ENCODE data around the gene ZBTB20.

GRCh38 chr3:114444216-114444615 is 702.9 kb downstream of the ZBTB20 start:
- TF ChIP-seq RAD21 (IDR thresholded peaks at IDR 0.05) = no peak
- no peak for TF ChIP-seq CTCF (IDR thresholded peaks at IDR 0.05; ENCODE audit: low read depth, low read length, missing input control)
- TF ChIP-seq SP1 (IDR thresholded peaks at IDR 0.05) = no peak
- TF ChIP-seq JUND (IDR thresholded peaks at IDR 0.05) = no peak
- TF ChIP-seq REST (IDR thresholded peaks at IDR 0.05) = no peak
- TF ChIP-seq TAF1 (conservative IDR thresholded peaks at IDR 0.05) = no peak
- TF ChIP-seq NR2F2 (IDR thresholded peaks at IDR 0.05) = no peak

Data from liver (tissue), 3 donors.